NCI-H2171 (cell line): Measurements from ENCODE around the gene PRUNE2.
"Not testable (repeated sequence)": the region's sequence is repeated elsewhere in the genome, so short reads cannot be mapped to it uniquely, and the experiment has no call there.

Experiments
- DNase-seq: peaks from one replicate; lab custom pipeline; 2025; lab: John Stamatoyannopoulos, UW

PRUNE2 gene, protein sequence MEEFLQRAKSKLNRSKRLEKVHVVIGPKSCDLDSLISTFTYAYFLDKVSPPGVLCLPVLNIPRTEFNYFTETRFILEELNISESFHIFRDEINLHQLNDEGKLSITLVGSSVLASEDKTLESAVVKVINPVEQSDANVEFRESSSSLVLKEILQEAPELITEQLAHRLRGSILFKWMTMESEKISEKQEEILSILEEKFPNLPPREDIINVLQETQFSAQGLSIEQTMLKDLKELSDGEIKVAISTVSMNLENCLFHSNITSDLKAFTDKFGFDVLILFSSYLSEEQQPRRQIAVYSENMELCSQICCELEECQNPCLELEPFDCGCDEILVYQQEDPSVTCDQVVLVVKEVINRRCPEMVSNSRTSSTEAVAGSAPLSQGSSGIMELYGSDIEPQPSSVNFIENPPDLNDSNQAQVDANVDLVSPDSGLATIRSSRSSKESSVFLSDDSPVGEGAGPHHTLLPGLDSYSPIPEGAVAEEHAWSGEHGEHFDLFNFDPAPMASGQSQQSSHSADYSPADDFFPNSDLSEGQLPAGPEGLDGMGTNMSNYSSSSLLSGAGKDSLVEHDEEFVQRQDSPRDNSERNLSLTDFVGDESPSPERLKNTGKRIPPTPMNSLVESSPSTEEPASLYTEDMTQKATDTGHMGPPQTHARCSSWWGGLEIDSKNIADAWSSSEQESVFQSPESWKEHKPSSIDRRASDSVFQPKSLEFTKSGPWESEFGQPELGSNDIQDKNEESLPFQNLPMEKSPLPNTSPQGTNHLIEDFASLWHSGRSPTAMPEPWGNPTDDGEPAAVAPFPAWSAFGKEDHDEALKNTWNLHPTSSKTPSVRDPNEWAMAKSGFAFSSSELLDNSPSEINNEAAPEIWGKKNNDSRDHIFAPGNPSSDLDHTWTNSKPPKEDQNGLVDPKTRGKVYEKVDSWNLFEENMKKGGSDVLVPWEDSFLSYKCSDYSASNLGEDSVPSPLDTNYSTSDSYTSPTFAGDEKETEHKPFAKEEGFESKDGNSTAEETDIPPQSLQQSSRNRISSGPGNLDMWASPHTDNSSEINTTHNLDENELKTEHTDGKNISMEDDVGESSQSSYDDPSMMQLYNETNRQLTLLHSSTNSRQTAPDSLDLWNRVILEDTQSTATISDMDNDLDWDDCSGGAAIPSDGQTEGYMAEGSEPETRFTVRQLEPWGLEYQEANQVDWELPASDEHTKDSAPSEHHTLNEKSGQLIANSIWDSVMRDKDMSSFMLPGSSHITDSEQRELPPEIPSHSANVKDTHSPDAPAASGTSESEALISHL (N-terminal part only)

DNA sequence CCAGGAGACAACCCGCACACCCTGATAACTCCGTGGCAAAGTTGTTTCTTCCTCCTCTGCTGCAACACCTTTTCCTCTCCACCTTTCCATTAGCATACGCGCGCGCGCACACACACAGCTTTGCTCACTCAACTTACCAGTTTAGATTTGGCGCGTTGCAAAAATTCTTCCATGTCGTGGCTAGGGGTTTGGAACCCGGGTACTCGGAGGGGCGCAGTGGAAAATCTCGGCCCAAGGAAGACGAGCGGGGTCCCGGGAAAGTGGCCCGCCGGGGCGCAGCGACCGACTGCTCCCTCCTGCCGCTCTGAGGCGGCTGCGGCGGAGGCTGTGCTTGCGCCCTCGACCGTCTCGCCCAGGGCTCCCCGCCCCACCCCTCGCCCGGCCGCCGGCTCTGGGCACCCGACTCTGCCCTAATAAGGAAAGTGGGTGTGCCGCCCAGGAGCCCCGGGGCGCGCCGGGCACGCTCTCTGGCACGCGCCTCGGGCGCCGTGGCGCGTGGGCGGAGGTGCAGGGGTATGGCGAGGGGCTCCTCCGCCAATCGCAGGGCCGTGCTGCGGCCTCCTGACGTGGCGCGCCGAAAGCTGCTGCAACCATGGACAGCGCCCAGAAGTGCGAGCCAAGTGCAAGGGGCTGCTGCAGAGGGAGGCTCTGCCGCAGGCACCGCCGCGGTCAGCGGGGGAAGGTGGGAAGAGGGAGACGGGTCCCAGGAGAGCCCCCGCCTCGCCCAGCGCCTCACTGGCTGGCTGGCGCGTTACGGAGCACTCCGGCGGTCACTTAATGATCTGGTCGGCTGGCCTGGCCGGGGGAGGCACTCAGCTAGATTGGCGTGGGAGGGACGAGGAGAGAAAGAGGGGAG is at the start of gene PRUNE2:
TSS of gene PRUNE2 (minus strand) at position 324 of the 856 bp plus-strand sequence. CDS start at position 173, 151 bp downstream.
- DNase-seq = peak; percentile 3

DNA sequence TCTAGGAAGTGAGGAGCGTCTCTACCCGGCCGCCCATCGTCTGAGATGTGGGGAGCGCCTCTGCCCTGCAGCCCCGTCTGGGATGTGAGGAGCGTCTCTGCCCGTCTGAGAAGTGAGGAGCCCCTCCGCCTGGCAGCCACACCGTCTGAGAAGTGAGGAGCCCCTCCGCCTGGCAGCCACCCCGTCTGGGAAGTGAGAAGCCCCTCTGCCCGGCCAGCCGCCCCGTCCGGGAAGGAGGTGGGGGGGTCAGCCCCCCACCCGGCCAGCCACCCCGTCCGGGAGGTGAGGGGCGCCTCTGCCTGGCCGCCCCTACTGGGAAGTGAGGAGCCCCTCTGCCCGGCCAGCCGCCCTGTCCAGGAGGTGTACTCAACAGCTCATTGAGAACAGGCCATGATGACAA is 49.5 kb upstream of the PRUNE2 start:
- not testable (repeated sequence) for DNase-seq

DNA sequence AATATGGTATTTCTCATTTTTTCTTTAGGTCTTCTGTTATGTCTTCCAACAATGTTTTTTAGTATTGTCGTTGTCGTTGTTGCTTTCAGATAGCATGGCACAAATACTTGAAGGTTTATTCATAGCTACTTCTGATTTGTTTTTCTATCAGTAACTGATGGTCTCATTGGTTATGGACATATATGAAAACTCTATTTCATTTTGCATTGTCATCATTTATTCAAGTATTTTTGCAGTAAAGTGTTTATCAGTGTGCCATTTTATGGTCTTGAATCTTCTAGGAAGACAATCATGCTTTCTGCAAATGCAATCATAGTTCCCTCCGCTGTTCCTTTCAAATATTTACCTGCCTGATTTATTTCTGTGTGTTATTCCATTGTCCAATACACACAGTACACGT is 44.0 kb upstream of the PRUNE2 start:
- DNase-seq = no peak

DNA sequence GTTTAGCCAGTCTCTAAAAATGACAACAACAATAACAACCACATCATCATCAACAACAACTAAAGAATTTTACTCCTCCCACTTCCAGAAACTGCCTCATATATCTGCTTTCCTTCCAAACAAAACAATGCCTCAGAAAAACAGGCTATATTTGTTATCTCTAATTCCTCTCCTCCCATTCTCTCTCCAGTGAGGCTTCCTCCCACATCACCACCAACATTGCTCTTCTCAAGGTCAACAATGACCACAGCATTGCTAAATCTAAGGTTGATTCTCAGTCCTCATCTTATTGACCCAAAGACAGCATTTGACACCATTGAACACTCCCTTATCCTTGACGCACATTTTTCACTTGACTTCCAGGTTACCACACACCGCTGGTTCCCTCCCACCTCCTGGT is 38.1 kb upstream of the PRUNE2 start:
- no peak for DNase-seq

DNA sequence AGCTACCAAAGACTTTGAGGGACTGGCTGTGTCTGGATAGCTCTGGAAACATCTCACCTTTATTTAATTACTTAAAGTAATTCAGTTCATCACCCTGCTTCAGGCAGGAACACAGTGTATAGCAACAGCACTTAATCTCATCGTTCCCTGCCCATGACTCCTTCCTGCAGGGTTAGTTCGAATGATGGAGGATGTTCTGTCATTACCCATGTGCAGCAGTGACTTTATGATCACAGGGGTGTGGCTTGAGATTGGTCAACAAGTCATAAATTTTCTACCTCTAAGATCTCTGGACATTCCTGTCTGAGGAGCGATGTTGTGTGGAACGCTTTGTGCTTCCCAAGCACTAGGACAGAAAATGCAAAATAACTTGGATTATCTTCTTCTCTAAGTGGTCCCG is 37.1 kb upstream of the PRUNE2 start:
- no peak for DNase-seq

DNA sequence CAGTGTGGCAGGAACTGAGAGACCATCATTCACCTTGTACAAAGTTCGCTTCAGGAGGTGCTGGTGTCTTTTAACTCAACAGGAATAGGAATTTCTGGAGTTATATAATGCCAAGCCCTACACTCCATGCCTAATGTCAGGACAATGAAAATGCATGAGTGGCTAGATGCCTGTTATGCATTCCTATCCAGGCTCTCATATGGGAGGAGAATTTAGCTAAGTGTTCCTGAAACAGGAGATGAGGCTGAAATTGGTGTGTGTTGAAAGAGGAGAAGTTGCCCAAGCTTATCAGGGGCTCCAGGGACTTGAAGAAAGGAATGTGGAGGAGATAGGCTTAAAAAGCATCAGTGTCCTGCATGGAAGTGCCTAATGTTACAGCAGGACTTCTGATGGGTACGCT is 26.8 kb upstream of the PRUNE2 start:
- DNase-seq = no peak

DNA sequence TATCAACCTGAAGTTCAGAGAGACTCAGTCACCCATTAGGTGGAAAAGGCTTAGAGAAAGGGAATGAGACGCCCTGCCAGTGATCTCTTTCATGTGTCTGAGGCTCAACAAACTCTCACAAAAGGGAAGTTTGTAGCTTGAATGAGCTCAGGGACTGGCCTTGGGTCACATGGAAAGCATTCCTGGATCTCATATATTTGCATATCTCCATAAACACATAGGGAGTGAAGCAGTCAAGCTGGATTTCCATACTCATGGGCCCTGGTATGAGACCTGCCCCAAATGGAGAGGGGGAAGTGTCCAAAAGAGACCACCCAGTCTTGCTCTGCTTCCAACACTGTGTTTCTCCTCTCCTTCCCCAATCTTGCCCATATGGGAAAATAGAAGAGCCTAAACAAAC is 26.4 kb upstream of the PRUNE2 start:
- DNase-seq = no peak

DNA sequence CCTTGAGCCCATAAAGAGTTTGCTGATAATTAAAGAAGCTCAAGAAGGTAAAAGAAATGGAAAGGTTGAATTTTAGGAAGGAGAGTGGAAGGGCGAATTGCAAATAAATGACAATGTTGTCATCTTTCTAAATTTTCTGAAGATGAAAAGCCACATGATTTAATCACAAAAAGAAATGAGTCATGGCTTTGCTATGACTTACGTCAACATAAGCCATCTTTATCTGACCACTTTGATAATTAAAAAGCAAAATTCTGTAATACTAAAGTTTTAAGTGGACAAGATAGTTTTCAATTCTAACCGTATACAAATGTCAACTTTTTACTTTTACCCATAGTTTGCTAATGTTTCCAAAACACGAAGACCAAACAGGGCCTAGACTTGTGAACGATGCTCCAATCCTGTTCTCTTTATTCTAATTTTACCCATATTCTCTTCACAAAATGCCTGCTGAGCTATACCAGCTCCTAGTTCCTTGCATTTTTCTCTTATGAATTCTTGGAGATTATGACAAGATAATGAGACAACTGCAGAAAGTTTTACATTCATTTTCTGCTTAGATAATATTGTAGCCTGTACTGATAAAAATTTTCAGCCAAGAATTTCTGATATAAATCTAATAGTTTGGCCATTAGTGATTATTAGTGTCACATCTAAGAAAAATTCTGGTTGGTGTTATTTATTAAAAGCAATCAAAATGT is 21.8 kb upstream of the PRUNE2 start:
- DNase-seq = no peak

DNA sequence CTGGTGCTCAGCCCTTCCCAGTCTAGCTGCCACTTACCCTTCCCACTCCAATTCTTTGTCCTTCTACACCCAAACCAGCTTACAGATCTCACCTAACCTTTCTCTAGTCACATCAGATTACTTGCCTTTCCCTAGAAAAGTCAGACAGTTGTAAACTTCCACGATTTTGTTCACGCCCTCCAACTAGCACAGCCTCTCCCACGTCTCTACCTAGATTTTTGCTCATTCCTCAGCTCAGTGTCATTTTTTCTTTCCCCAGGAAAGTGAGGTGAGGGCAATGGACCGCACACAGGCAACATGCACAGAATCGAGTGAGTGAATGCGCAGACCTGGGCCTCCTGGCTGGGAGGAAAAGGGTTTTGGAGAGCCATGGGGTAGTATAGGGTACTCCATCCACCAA is 20.9 kb upstream of the PRUNE2 start:
- no peak for DNase-seq

DNA sequence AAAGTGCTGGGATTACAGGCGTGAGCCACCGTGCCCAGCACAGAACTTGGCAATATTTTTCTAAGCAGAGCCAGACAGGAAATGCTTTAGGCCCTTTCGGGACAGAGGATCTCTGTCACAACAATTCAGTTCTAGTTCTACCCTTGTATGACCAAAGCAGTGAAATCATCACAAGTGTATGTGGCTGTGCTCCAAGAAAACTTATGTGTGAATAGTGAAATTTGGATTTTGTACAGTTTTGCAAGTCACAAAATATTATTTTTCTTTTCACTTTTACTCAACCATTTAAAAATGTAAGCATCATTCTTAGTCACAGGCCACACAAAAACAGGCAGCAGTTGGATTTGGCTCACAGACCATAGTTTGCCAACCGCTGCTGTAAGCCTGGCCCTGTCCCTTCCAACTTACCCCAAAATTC is 20.4 kb upstream of the PRUNE2 start:
- DNase-seq = no peak

DNA sequence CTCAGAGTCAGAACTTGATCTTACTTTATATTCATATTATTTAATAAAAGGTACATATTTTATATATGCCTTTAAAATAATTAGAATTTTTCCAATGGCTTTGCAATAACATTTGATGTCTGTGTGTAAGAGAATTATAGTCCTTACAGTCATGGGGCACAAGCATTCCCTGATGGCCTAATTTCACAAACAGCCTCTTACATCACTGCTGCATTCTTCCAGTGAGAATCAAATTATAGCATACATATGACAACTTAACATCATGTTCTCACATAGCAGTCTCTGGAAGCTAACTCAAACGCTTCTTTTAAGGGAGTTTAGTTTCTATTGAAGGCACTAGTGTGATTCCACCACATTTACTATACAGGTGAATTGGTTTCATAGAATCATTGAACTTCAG is 15.3 kb upstream of the PRUNE2 start:
- DNase-seq = no peak

DNA sequence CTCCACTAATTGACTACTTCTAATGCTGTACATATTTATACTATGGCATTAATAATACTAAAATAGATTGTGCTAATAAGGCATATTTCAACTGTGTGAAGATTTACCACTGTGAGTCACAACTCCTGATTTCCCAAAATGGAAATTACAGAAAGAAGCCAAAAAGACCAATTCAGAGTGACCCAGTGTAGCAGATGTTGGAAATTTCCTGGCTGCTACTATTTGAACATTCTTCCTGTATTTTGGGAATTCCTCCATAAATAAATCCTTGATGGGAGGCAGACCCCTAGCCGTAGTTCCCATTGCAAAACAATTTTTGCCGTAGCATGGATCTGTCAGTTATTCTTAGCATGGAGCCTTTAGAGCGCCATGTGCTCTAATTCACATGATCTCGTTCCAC is 11.4 kb upstream of the PRUNE2 start:
- no peak for DNase-seq

DNA sequence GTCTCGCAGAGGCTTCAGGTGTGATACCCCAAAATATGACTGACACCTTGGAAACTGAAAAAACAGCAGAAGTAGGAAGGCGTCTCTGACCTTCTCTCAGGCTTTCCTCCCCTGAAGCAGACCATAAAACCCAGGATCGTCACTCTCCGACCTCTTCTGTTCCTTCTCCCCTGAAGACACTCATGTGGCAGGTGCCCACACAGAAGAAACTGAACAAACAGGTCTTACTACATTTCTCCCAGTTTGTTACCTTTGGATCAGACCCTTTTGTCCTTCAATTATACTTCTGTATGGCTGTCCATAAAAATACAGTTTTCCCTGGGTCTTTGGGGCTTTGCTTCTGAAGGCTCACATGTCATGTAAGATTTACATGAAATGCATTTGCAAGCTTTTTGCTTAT is 10.3 kb upstream of the PRUNE2 start:
- no peak for DNase-seq

DNA sequence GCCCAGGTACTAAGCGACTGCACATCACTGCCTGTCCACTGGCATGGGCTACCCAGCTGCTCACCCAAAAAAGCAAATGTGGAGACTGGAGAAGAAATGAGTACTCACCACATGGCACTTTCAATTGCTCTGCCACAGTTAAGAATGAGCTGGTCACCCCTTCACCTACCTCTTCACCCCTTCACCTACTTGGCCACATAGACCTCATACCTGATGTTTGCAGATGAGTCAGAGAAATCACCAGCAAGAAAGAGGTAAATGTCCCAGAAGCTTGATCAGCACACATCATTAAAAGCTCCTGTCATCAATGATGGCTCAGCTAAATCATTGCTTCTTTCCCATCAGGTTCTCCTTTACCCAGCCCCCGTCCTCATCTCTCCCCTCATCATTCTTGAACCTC is 7.6 kb upstream of the PRUNE2 start:
- DNase-seq = no peak

DNA sequence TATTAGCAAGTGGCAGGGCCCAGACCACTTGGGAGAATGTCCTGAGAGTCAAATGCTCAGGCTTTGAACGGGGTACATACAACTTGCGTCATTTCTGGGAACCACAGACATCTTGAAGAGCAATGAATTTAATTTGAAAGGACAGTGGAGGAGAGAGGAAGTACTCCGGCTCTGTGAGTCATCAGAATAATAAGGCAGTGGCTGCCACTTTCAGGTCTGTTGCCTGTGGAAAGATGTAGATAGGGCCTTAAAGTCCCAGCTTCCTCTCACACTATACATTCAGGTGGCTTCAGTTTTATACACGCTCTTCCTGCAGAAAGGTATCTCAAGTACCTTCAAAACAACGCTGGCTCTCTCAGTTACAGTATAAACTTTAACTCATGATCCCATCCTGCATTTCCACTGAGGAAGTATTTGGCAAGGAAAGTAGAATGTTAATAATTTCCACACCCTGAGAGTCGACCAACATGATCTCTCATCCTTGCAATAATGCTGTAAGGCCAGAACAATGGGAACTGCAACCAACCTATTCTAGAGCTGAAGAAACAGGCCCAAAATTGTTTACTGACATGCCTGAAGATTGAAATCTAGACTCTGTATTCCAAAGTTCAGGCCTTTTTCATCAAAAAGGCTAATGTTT is 6.8 kb upstream of the PRUNE2 start:
- no peak for DNase-seq

DNA sequence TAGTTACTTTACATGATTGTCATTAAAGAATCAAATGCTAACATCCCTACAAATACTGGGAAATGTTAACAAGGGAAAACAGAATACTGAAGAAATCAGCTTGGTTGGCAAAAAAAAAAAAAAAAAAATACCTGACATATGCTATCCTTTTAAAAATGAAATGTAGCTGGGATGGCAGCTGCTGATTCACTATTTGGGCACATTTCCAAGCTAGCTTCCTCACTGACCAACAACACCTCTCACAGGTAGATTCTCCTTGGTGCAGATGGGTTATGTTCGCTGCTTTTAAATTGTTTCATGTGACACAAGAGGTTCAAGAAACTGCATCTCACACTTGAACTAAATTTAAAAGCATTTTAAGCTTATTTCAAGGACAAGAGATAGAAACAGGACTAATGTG is 6.1 kb upstream of the PRUNE2 start:
- peak; percentile 74 for DNase-seq

DNA sequence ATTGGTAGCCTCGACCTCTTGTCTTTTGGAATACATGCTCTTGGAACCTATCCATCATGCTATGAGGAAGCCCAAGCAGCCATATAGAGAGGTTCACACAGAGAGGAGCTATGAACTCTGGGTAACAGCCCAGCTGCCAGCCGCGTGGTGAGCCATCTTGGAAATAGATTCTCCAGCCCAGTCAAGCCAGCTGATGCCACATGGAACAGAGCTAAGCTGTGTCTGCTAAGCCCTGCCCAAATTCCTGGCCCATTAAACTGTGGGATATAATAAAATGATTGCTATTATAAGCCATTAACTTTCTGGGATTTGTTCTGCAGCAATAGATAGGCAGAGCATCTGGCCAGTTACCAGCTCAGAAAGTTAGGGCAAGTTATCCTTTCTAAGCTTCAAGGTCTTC is 4.9 kb upstream of the PRUNE2 start:
- no peak for DNase-seq

DNA sequence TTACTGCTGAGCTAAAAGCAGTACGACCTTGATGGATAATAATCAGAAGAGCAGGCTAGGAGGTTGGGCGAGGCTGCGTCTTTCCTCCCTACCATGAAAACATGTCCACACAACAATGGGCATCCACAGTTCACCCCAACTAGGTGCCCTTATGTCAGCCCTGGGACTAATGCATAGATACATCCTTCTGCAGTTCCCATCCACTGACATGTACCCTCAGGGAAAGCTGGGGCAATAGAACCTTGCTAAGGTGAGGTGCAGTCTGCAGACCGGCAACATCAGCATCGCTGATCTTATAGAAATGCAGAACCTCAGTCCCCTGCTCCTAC is 697 bp upstream of the PRUNE2 start:
- DNase-seq = no peak

DNA sequence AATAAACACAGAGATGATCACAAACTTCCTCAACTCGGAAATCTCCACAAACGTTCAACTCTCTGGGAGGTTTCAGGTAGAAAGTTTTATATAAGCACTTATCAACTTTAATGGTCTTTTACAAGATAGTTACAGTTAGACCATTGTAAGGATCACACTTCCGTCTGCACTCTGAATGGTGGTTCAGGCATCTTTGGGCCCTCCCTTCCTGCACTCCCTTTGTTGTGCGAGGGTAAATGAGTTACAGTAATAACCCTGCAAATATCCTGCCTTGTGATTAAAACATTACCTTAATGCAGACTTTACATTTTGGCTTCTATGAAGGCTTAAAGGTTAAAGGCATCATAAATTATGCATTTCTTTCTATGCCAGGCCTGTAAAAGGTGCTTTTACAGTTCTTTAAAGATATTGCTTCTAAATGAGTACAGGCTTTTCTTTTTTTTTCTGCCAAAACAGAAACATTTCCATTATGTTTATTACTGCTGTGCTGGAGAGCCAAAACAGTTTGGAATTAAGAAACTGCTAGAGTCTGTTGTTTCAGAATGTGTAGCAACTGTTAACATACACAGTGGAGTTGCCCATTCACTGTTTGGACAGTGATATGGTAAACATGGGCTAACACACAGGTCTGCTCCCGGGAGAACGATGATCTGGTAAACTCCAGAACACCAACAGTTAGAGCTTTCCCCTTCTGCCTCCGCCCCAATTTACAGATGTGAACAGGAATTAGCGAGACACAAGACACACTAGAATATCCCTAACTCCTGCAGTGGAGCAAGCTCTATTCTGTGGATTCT is 1.1 kb downstream of the PRUNE2 start:
- DNase-seq = no peak

DNA sequence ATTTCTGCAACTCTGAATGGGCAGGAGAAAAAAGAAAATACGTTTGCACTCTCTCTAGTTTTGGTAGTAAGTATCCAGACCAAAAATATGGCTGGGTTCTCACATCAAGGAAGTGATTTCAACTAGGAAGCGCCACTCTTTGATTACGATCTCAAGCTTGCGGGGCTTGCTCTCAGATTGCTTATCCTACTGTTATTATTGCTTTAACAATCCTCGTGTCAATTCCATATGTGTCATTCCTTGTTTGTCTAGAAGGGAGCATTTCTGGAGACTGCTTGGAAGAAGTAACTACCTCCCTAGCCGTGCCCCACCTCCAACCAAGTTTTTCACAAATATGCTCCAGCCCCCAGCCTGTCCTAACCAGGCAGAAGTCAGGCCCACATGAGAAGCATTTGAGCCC is 3.5 kb downstream of the PRUNE2 start:
- DNase-seq = no peak
